ENCODE data around the gene WNT7B. TPM values are rescaled to one million over a fixed set of nuclear protein-coding genes. Genes with fewer than 3 reads are reported as not detected.
"Not testable (repeated sequence)": the region's sequence is repeated elsewhere in the genome, so short reads cannot be mapped to it uniquely, and the experiment has no call there.

WNT7B gene
- total RNA-seq, 2 experiments from 2014 or later: not detected

DNA sequence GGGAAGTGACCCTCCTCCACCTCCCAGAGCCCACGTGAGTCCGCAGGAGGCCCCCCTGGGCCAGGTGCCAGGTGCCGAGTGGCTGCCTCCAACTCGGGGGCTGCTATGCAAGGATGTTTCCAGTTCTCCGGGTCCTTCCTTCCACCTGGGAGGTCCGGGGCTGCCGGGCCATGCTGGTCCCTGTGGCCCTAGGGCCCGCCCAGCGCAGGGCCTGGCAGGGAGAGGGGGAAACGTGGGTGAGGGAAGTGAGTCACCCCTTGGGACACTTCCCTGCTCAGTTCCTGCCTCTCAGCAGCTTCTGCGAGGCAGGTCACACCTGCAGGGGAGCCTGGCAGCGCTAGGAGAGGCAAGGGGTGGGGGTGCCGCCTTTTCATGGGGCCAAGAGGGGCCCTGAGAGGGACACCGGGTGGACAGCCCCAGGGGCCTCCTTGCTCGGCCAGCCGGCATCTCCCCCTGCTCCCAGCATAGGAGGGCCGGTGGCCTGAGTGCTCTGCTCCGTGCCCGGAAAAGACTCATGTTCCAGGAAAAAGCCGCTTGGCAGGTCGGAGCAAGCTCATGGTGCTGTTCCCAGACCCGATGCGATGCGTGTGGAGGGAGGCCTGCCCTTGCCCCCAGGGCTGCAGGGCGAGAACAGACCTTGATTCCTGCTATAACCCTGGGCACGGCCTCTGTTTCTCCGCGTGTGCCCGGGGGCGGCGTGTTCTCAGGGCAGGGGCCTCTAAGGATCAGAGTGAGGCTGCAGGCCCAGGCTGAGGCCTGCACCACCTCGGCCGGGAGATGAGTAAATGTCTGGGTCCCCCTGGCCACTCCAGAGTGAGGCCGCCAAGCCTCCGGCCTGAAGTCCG, 30.3 kb upstream of the WNT7B start:
- peak; percentile 46 for DNase-seq
- ChIA-PET POLR2A (interaction anchor here (1.0 to 1.3 kb wide), 3 partner anchors 30 to 63 kb away, joined by 4 to 8 read pairs (median 4); no protein-coding TSS in a partner anchor), CTCF (interaction anchor here (0.8 to 7.0 kb wide), 52 partner anchors 8 to 404 kb away, joined by 3 to 257 read pairs (median 6); partner anchors contain the start of genes ATXN10 and GTSE1)
- intact Hi-C loops (cut with micrococcal nuclease): no loop called here
- H3K27ac Mint-ChIP-seq: no peak overlapping the region
- peaks cover 6% of the 10 kb centered on the region for H3K4me1 Mint-ChIP-seq (ENCODE audit: low read depth)
- H3K36me3 Mint-ChIP-seq: no peaks in the 10 kb centered on the region
- no peaks in the 10 kb centered on the region for H3K27me3 Mint-ChIP-seq
- H3K9me3 Mint-ChIP-seq: peaks cover 12% of the 10 kb centered on the region
- no peak overlapping the region for H3K4me3 Mint-ChIP-seq

GRCh38 chr22:46006379-46007002, 29.5 kb upstream of the WNT7B start:
- ChIA-PET CTCF (interaction anchor here (0.6 to 7.0 kb wide), 66 partner anchors 8 to 672 kb away, joined by 3 to 257 read pairs (median 5); partner anchors contain the start of genes ATXN10, CDPF1, GTSE1 and TRMU), POLR2A (interaction anchor here (0.9 to 1.3 kb wide), 4 partner anchors 30 to 111 kb away, joined by 4 to 8 read pairs (median 4); no protein-coding TSS in a partner anchor)
- Mint-ChIP-seq H3K9me3 (peaks cover 12% of the 10 kb centered on the region), H3K27ac (no peak overlapping the region), H3K36me3 (no peaks in the 10 kb centered on the region), H3K27me3 (no peaks in the 10 kb centered on the region), H3K4me1 (ENCODE audit: low read depth) (peaks cover 6% of the 10 kb centered on the region), H3K4me3 (no peak overlapping the region)
- peak; percentile 90 for DNase-seq
- intact Hi-C loops (cut with micrococcal nuclease): loop anchor here (1.0 kb wide), 1 partner anchor 110 kb away; no protein-coding TSS in a partner anchor

GRCh38 chr22:46005116-46005705, 28.2 kb upstream of the WNT7B start:
- H3K4me1 Mint-ChIP-seq (ENCODE audit: low read depth); H3K9me3 Mint-ChIP-seq; H3K36me3 Mint-ChIP-seq; intact Hi-C loops (cut with micrococcal nuclease); POLR2A ChIA-PET; H3K4me3 Mint-ChIP-seq; DNase-seq; H3K27me3 Mint-ChIP-seq; H3K27ac Mint-ChIP-seq: not testable (repeated sequence)
- CTCF ChIA-PET: interaction anchor here (0.6 to 7.0 kb wide), 23 partner anchors 9 to 725 kb away, joined by 3 to 257 read pairs (median 9); partner anchors contain the start of gene CDPF1

DNA sequence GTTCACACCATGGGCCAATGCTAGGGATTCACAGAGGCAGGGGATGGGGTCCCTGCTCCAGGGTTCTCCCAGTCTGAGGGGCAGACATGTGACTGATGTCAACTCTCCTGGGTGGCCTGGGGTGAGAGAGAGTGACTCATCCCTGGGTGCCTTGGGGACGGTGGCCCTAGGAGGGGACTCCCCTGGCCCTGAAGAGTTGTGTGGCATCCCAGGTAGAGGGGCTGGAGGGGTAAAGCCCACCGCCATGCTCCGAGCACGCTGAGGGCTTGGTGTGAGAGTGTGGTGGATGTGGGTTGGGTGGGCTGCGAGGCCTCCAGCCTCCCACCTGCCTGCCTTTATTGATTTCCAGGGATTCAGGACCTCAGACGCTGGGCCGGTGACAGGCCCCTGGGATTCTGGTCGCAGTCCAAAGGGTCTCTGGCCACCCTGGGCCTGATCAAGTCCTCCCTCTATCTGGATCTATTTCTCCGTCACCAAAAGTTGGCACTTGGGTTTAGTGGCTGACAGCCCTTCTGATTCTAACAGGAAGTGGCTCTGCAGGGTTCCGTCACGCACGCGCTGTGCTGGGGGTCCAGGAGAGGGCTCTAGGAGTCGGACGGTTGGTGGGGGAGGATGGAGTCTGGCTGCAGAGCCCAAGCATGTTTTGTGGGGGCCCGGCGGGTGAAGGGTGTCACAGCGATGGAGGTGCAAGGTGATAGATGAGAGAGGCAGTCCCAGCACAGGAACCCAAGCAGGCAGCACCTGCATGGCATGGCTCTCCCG, 27.3 kb upstream of the WNT7B start:
- ChIA-PET POLR2A (no interaction called here), CTCF (interaction anchor here (0.7 to 7.0 kb wide), 5 partner anchors 8 to 726 kb away, joined by 3 to 257 read pairs (median 69); no protein-coding TSS in a partner anchor)
- Mint-ChIP-seq H3K27me3 (no peaks in the 10 kb centered on the region), H3K4me1 (ENCODE audit: low read depth) (peaks cover 6% of the 10 kb centered on the region), H3K36me3 (no peaks in the 10 kb centered on the region), H3K9me3 (peaks cover 3% of the 10 kb centered on the region), H3K4me3 (no peak overlapping the region), H3K27ac (no peak overlapping the region)
- intact Hi-C loops (cut with micrococcal nuclease): no loop called here
- DNase-seq: no peak

- Mint-ChIP-seq H3K4me1 (ENCODE audit: low read depth) (peaks cover 6% of the 10 kb centered on the region), H3K27me3 (no peaks in the 10 kb centered on the region), H3K27ac (no peak overlapping the region), H3K4me3 (no peak overlapping the region), H3K36me3 (no peaks in the 10 kb centered on the region), H3K9me3 (no peaks in the 10 kb centered on the region)
- no peak for DNase-seq
- ChIA-PET POLR2A (no interaction called here), CTCF (interaction anchor here (1.3 kb wide), 1 partner anchor 10 kb away, joined by 3 read pairs; no protein-coding TSS in a partner anchor)
- intact Hi-C loops (cut with micrococcal nuclease): no loop called here
Measured at GRCh38 chr22:46003271-46004091, 26.5 kb upstream of the WNT7B start.

DNA sequence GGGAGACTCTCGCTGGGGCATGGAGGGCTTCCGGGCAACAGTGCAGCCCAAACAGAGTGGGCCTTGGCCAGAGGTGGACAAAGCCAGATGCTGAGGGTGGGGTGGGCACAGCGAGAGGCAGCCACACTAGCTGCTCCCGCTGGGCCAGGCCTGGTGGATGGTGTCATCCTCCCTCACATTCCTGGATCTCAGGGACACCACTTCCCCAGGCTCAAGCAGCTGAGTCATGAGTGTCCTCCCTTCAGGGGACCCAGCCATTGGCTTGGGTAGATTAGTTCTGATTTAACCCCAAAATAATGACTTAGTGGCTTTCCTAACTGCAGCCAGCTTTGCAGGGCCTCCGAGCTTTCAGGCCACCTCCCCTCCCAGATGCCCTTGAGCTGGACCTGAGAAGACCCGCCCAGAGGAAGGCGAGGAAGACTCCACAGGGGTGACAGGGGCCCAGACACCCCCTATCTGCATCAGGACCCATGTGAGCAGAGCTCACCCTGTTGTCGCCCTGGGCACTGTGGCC, 25.9 kb upstream of the WNT7B start:
- DNase-seq: no peak
- no peak overlapping the region for H3K4me3 Mint-ChIP-seq
- no peaks in the 10 kb centered on the region for H3K36me3 Mint-ChIP-seq
- H3K27ac Mint-ChIP-seq: no peak overlapping the region
- H3K4me1 Mint-ChIP-seq (ENCODE audit: low read depth): peaks cover 6% of the 10 kb centered on the region
- intact Hi-C loops (cut with micrococcal nuclease): no loop called here
- ChIA-PET POLR2A (no interaction called here), CTCF (interaction anchor here (0.6 to 1.3 kb wide), 3 partner anchors 10 to 473 kb away, joined by 3 read pairs; no protein-coding TSS in a partner anchor)
- no peaks in the 10 kb centered on the region for H3K27me3 Mint-ChIP-seq
- no peaks in the 10 kb centered on the region for H3K9me3 Mint-ChIP-seq

GRCh38 chr22:46001426-46002106, 24.6 kb upstream of the WNT7B start:
- no peaks in the 10 kb centered on the region for H3K27me3 Mint-ChIP-seq
- intact Hi-C loops (cut with micrococcal nuclease): no loop called here
- peaks cover 6% of the 10 kb centered on the region for H3K4me1 Mint-ChIP-seq (ENCODE audit: low read depth)
- H3K4me3 Mint-ChIP-seq: no peak overlapping the region
- H3K36me3 Mint-ChIP-seq: no peaks in the 10 kb centered on the region
- ChIA-PET POLR2A (no interaction called here), CTCF (interaction anchor here (1.9 to 3.3 kb wide), 3 partner anchors 11 to 120 kb away, joined by 6 to 20 read pairs (median 8); no protein-coding TSS in a partner anchor)
- H3K9me3 Mint-ChIP-seq: no peaks in the 10 kb centered on the region
- no peak for DNase-seq
- no peak overlapping the region for H3K27ac Mint-ChIP-seq

DNA sequence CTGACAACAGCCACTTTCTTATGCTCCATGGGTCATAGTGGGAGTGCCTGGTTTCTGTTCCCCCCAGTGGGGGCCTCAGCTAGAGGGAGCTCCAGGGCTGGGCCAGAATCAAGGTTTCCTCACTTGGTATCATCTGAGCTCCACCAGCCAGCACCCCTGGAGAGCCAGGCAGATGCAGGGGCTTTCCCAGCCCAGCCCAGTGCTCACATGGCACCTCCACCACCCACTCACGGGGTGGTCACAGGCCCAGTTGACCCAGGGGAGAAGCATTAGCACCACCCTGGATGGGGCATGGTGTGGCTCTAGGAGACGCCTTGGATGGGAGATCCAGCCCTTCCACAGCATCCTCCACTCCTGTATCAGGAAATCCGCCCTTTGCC, 24.1 kb upstream of the WNT7B start:
- CTCF ChIA-PET: interaction anchor here (1.9 to 3.3 kb wide), 3 partner anchors 12 to 121 kb away, joined by 6 to 20 read pairs (median 8); no protein-coding TSS in a partner anchor
- POLR2A ChIA-PET: no interaction called here
- Mint-ChIP-seq H3K27me3 (no peaks in the 10 kb centered on the region), H3K4me3 (no peak overlapping the region), H3K27ac (no peak overlapping the region), H3K4me1 (ENCODE audit: low read depth) (peaks cover 3% of the 10 kb centered on the region), H3K9me3 (no peaks in the 10 kb centered on the region), H3K36me3 (no peaks in the 10 kb centered on the region)
- DNase-seq: no peak
- intact Hi-C loops (cut with micrococcal nuclease): no loop called here

DNA sequence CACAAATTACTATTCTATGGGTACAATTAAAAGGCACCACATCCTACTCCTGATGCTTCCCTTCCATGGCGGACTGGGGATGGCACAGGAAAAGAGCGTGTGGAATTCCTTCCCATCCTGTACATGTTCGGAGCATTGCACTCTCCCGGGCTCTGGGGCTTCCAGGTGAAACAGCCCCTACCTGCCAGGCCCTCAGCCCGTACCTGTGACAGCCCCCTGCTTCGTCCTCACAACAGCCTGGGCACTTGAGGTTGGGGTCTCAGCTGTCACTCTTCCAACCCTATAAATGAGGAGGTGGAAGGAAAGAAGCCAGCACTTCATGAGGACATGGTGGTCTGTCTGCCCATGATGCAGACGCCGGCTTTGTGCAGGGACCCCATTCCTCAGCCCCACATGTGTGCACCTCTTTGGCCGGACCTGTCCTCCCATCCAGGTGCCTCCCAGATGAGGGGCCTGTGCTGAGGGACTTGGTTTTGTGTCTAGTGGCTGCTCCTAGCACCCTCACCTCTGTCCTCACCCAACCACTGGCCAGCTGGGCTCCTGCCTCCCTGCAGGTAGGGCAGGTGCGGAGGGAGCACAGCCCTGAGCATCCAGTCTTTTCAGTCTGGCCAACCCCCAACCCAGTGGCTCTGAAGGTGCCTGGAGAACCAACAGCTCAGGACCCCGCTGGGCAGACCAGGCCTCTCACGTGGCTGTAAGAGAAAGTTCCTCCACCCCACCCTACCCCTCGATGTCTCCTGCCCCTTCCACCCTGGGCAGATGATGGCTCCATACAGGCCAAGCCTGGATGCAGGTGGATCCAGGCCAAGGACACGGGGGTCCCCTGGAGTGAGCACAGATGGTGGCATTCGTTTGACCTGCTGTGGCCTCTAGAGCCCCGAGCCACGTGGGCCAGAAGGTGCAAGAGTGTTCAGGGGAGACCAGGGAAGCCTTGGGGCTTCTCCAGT, 23.4 kb upstream of the WNT7B start:
- Mint-ChIP-seq H3K4me3 (no peak overlapping the region), H3K27ac (no peak overlapping the region)
- POLR2A ChIA-PET: no interaction called here

More for the DNA sequence above, 23.4 kb upstream of the WNT7B start:
- no peaks in the 10 kb centered on the region for H3K4me1 Mint-ChIP-seq (ENCODE audit: low read depth)
- H3K9me3 Mint-ChIP-seq: no peaks in the 10 kb centered on the region
- DNase-seq: no peak
- no peaks in the 10 kb centered on the region for H3K27me3 Mint-ChIP-seq
- CTCF ChIA-PET: interaction anchor here (0.6 to 3.3 kb wide), 4 partner anchors 12 to 122 kb away, joined by 3 to 20 read pairs (median 7); no protein-coding TSS in a partner anchor
- intact Hi-C loops (cut with micrococcal nuclease): no loop called here
- no peaks in the 10 kb centered on the region for H3K36me3 Mint-ChIP-seq
